ENCODE measurements around the gene ITGA1.

DNA sequence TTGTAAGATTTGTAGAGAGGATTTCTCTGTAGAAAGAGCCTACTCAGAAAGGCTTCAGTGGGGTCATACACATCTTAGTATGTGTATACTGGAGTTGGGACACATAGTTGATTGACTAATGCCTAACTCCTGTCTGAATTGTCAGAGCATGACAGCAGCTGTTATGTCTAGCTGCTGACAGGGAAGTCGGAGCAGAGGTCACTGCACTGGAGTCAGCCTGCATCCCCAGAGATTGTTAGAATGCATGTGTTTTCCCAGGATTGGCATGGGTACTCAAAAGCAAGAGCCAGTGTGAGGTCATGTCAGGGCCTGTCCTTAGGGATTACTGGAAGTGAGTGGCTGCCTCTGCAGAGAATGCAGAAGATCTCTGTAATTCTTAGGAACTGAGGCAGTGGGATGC, 82.7 kb downstream of the ITGA1 start:
- TF ChIP-seq, protein P1, sequence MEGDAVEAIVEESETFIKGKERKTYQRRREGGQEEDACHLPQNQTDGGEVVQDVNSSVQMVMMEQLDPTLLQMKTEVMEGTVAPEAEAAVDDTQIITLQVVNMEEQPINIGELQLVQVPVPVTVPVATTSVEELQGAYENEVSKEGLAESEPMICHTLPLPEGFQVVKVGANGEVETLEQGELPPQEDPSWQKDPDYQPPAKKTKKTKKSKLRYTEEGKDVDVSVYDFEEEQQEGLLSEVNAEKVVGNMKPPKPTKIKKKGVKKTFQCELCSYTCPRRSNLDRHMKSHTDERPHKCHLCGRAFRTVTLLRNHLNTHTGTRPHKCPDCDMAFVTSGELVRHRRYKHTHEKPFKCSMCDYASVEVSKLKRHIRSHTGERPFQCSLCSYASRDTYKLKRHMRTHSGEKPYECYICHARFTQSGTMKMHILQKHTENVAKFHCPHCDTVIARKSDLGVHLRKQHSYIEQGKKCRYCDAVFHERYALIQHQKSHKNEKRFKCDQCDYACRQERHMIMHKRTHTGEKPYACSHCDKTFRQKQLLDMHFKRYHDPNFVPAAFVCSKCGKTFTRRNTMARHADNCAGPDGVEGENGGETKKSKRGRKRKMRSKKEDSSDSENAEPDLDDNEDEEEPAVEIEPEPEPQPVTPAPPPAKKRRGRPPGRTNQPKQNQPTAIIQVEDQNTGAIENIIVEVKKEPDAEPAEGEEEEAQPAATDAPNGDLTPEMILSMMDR (IDR thresholded peaks at IDR 0.05) = no peak
- no peak for TF ChIP-seq TCF7L2 (IDR thresholded peaks at IDR 0.05; ENCODE audit: low read depth, low read length)
- no peak for TF ChIP-seq SIN3A (IDR thresholded peaks at IDR 0.05; ENCODE audit: borderline replicate concordance, insufficient read depth, low read depth, low read length)
- no peak for TF ChIP-seq POLR2AphosphoS5 (IDR thresholded peaks at IDR 0.05; ENCODE audit: low read depth, low read length)

Data from Panc1 (cell line).